ENCODE measurements around the gene AMBRA1. TPM values are rescaled to one million over a fixed set of nuclear protein-coding genes. Genes with fewer than 3 reads are reported as not detected.

The AMBRA1 gene
- total and polyA plus RNA-seq, 2 of the 8 experiments (the other 6 are each of a cell fraction or from before 2014, with no cell fraction given): 14.2 to 37.4 TPM

GRCh38 chr11:46471943-46472661 lies 121.7 kb downstream of the AMBRA1 start (continued):
- no peak for TF ChIP-seq FOSL1 (IDR thresholded peaks at IDR 0.05; ENCODE audit: insufficient read depth, low read depth, low read length)

Data from H1 (cell line).